ENCODE measurements around the gene GLIS1. TPM values are rescaled to one million over a fixed set of nuclear protein-coding genes. Genes with fewer than 3 reads are reported as not detected.

GLIS1 gene
- total RNA-seq, 1 experiment from 2014 or later = 0.28 TPM

DNA sequence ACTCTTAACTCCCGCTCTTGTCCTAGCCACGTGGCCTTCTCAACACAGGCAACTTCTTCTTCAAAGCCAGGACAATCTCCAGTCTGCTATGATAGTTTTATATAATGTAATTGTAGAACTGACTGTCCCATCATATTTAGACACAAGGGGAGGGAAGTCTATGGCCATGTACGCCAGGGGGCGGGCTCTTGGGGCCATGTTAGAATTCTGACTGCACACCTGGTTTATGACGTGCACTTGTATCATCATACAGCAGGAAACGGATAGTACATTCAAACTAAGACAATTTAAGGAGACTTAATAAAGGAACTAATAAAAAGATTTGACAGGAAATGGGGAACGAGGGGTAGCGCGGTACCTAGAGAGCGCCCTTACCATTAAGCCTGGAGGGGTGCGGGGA lies 258.3 kb downstream of the GLIS1 start:
- Histone ChIP-seq H4K91ac (ENCODE audit: insufficient read length, low read depth, low read length) (no peak overlapping the region), H3K27ac (ENCODE audit: insufficient read length, low read depth, low read length) (no peak overlapping the region), H2BK120ac (ENCODE audit: low read depth, low read length, poor library complexity, severe bottlenecking) (no peak overlapping the region), H3K56ac (ENCODE audit: insufficient read length, low read depth, low read length) (no peak overlapping the region), H3K23me2 (ENCODE audit: insufficient read length, low read depth, low read length, poor library complexity, severe bottlenecking) (no peaks in the 10 kb centered on the region), H4K8ac (replicated peaks; ENCODE audit: insufficient read length, low read depth, low read length) (no peak overlapping the region), H2BK12ac (ENCODE audit: insufficient read length, low read depth, low read length) (no peak overlapping the region), H3T11ph (ENCODE audit: low read length) (no peak overlapping the region), H2AK5ac (ENCODE audit: insufficient read length, low read length) (no peak overlapping the region), H4K5ac (ENCODE audit: insufficient read length, low read depth, low read length) (no peak overlapping the region), H3K4me1 (ENCODE audit: insufficient read depth, low read length) (no peaks in the 10 kb centered on the region), H2BK5ac (ENCODE audit: insufficient read length, low read length) (no peak overlapping the region), H3K4ac (ENCODE audit: low read depth, low read length) (no peak overlapping the region), H2BK20ac (ENCODE audit: low read depth, low read length, poor library complexity, severe bottlenecking) (no peak overlapping the region), H3K4me2 (ENCODE audit: insufficient read depth, insufficient read length, low read length) (no peak overlapping the region), H2AFZ (ENCODE audit: low read length) (no peak overlapping the region), H3K14ac (ENCODE audit: insufficient read depth, low read length) (no peak overlapping the region), H3K18ac (ENCODE audit: insufficient read length, low read depth, low read length) (no peak overlapping the region), H3K79me1 (ENCODE audit: insufficient read depth, low read depth, low read length, poor library complexity, severe bottlenecking) (no peaks in the 10 kb centered on the region), H3K27me3 (ENCODE audit: insufficient read depth, low read length) (peaks cover 4% of the 10 kb centered on the region; the same call in 1 of the 2 replicates), H2BK15ac (ENCODE audit: low read depth, low read length) (no peak overlapping the region), H3K23ac (ENCODE audit: insufficient read length, low read depth, low read length) (no peak overlapping the region), H4K20me1 (ENCODE audit: control insufficient read depth, insufficient read depth, insufficient read length) (no peaks in the 10 kb centered on the region), H3K9ac (ENCODE audit: extremely low read depth, insufficient read length, low read length) (no peak overlapping the region), H3K9me3 (ENCODE audit: control insufficient read depth, low read depth, low read length) (no peaks in the 10 kb centered on the region), H3K79me2 (ENCODE audit: insufficient read depth, low read length) (no peaks in the 10 kb centered on the region)
- H3K9me3 Mint-ChIP-seq = no peaks in the 10 kb centered on the region
- no peak for DNase-seq
- WGBS (ENCODE audit: extremely low coverage, insufficient read length, low lambda C conversion rate) = no CpG with 5 or more reads among the region's 11 CpGs
- TF ChIP-seq, protein P1, sequence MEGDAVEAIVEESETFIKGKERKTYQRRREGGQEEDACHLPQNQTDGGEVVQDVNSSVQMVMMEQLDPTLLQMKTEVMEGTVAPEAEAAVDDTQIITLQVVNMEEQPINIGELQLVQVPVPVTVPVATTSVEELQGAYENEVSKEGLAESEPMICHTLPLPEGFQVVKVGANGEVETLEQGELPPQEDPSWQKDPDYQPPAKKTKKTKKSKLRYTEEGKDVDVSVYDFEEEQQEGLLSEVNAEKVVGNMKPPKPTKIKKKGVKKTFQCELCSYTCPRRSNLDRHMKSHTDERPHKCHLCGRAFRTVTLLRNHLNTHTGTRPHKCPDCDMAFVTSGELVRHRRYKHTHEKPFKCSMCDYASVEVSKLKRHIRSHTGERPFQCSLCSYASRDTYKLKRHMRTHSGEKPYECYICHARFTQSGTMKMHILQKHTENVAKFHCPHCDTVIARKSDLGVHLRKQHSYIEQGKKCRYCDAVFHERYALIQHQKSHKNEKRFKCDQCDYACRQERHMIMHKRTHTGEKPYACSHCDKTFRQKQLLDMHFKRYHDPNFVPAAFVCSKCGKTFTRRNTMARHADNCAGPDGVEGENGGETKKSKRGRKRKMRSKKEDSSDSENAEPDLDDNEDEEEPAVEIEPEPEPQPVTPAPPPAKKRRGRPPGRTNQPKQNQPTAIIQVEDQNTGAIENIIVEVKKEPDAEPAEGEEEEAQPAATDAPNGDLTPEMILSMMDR (conservative IDR thresholded peaks at IDR 0.05) = no peak
- H3K36me3 Mint-ChIP-seq (ENCODE audit: insufficient read depth in 1 of 3, low read depth in 3 of 3) = no peaks in the 10 kb centered on the region
- H3K27ac Mint-ChIP-seq = no peak overlapping the region
- no peak overlapping the region for H3K4me3 Mint-ChIP-seq
- peaks cover 24% of the 10 kb centered on the region for H3K27me3 Mint-ChIP-seq (ENCODE audit: low read depth)
- H3K4me1 Mint-ChIP-seq = peaks cover 7 to 12% of the 10 kb centered on the region in 2 experiments
